HG03378 (cell line): ENCODE measurements around the gene SEC16B.

Experiments used
- ATAC-seq: cut with Tn5 transposase; IDR thresholded peaks from one replicate; pipeline ENCODE4 v1.9.1; 2021; ENCODE audit warnings: mild to moderate bottlenecking, moderate library complexity; ENCODE audit not compliant: unreplicated experiment

Gene SEC16B

GRCh38 chr1:177944016-177944949, 25.6 kb downstream of the SEC16B start:
- ATAC-seq, result no peak

- no peak for ATAC-seq
Measured at GRCh38 chr1:177941976-177942375, 27.9 kb downstream of the SEC16B start.

- ATAC-seq, result no peak
Measured at GRCh38 chr1:177940682-177941081, 29.2 kb downstream of the SEC16B start.

- ATAC-seq, result no peak
Measured at GRCh38 chr1:177937931-177938330, 31.9 kb downstream of the SEC16B start.

GRCh38 chr1:177937174-177937770, 32.6 kb downstream of the SEC16B start:
- no peak for ATAC-seq

- no peak for ATAC-seq
Measured at GRCh38 chr1:177935638-177936415, 34.0 kb downstream of the SEC16B start.

- no peak for ATAC-seq
Measured at GRCh38 chr1:177934927-177935326, 34.9 kb downstream of the SEC16B start.

GRCh38 chr1:177934461-177934860, 35.4 kb downstream of the SEC16B start:
- ATAC-seq, result no peak

GRCh38 chr1:177933881-177934280, 36.0 kb downstream of the SEC16B start:
- ATAC-seq, result no peak

GRCh38 chr1:177932123-177932522, 37.7 kb downstream of the SEC16B start:
- no peak for ATAC-seq

- no peak for ATAC-seq
Measured at GRCh38 chr1:177928952-177929351, 40.9 kb downstream of the SEC16B start.

GRCh38 chr1:177928194-177928593, 41.7 kb downstream of the SEC16B start:
- no peak for ATAC-seq

GRCh38 chr1:177927021-177927596, 42.7 kb downstream of the SEC16B start:
- no peak for ATAC-seq

- no peak for ATAC-seq
Measured at GRCh38 chr1:177926201-177926600, 43.7 kb downstream of the SEC16B start.

- ATAC-seq, result no peak
Measured at GRCh38 chr1:177925006-177925405, 44.9 kb downstream of the SEC16B start.

GRCh38 chr1:177923441-177923840, 46.4 kb downstream of the SEC16B start:
- ATAC-seq, result no peak

GRCh38 chr1:177922209-177922608, 47.6 kb downstream of the SEC16B start:
- no peak for ATAC-seq

GRCh38 chr1:177921590-177921989, 48.3 kb downstream of the SEC16B start:
- ATAC-seq, result no peak

GRCh38 chr1:177920091-177920490, 49.8 kb downstream of the SEC16B start:
- no peak for ATAC-seq

- ATAC-seq, result no peak
Measured at GRCh38 chr1:177915641-177916040, 54.2 kb downstream of the SEC16B start.

GRCh38 chr1:177914603-177915002, 55.3 kb downstream of the SEC16B start:
- ATAC-seq, result no peak
